Measurements from ENCODE around the gene DBNL. TPM values are rescaled to one million over a fixed set of nuclear protein-coding genes. Genes with fewer than 3 reads are reported as not detected.

DBNL gene
- total RNA-seq, 6 experiments from 2014 or later: 30.7 to 48.1 (median 36.9) TPM

GRCh38 chr7:44107116-44107960 lies 62.8 kb downstream of the DBNL start:
- no CpG with 5 or more reads among the region's 18 CpGs for WGBS (ENCODE audit: insufficient coverage, low coverage, low lambda C conversion rate, missing lambda C conversion rate)
- no peaks in the 10 kb centered on the region for H3K27me3 ChIP-seq
- intact Hi-C loops (cut with DNase I): no loop called here
- TF ChIP-seq POLR2A (IDR thresholded peaks at IDR 0.05) (no peak), CTCF (IDR thresholded peaks at IDR 0.05) (no peak)
- DNase-seq (peak in 1 of 3 donors; percentile 27), ATAC-seq (no peak)
- no peak overlapping the region for H3K27ac ChIP-seq
- H3K4me3 ChIP-seq: no peak overlapping the region
- H3K9me3 ChIP-seq: no peaks in the 10 kb centered on the region
- H3K36me3 ChIP-seq: no peaks in the 10 kb centered on the region
- H3K4me1 ChIP-seq: no peaks in the 10 kb centered on the region

- H3K36me3 ChIP-seq: no peaks in the 10 kb centered on the region
- intact Hi-C loops (cut with DNase I): no loop called here
- no peak overlapping the region for H3K4me3 ChIP-seq
- no peaks in the 10 kb centered on the region for H3K4me1 ChIP-seq
- no peaks in the 10 kb centered on the region for H3K9me3 ChIP-seq
- H3K27ac ChIP-seq: no peak overlapping the region
- ATAC-seq: no peak
- TF ChIP-seq POLR2A (IDR thresholded peaks at IDR 0.05) (no peak), CTCF (IDR thresholded peaks at IDR 0.05) (no peak)
- no peak for DNase-seq
- no peaks in the 10 kb centered on the region for H3K27me3 ChIP-seq
- WGBS (ENCODE audit: insufficient coverage, low coverage, low lambda C conversion rate, missing lambda C conversion rate): 75% methylated on average over 9 of the region's 21 CpGs
Observed at GRCh38 chr7:44107961-44108767, 63.7 kb downstream of the DBNL start.

GRCh38 chr7:44108768-44109750 lies 64.6 kb downstream of the DBNL start:
- intact Hi-C loops (cut with DNase I): no loop called here
- TF ChIP-seq CTCF (IDR thresholded peaks at IDR 0.05) (no peak), POLR2A (IDR thresholded peaks at IDR 0.05) (no peak)
- ATAC-seq (no peak), DNase-seq (no peak)
- no peaks in the 10 kb centered on the region for H3K27me3 ChIP-seq
- H3K36me3 ChIP-seq: no peaks in the 10 kb centered on the region
- H3K4me3 ChIP-seq: no peak overlapping the region
- H3K27ac ChIP-seq: no peak overlapping the region
- no peaks in the 10 kb centered on the region for H3K9me3 ChIP-seq
- H3K4me1 ChIP-seq: no peaks in the 10 kb centered on the region
- 80% methylated on average over 2 of the region's 21 CpGs for WGBS (ENCODE audit: insufficient coverage, low coverage, low lambda C conversion rate, missing lambda C conversion rate)

GRCh38 chr7:44109991-44110390 lies 65.5 kb downstream of the DBNL start:
- no peaks in the 10 kb centered on the region for H3K4me1 ChIP-seq
- ATAC-seq: no peak
- H3K9me3 ChIP-seq: no peaks in the 10 kb centered on the region
- DNase-seq: no peak
- H3K27me3 ChIP-seq: no peaks in the 10 kb centered on the region
- WGBS (ENCODE audit: insufficient coverage, low coverage, low lambda C conversion rate, missing lambda C conversion rate): no CpG with 5 or more reads among the region's 18 CpGs
- TF ChIP-seq POLR2A (IDR thresholded peaks at IDR 0.05) (no peak), CTCF (IDR thresholded peaks at IDR 0.05) (no peak)
- intact Hi-C loops (cut with DNase I): no loop called here
- H3K27ac ChIP-seq: no peak overlapping the region
- H3K36me3 ChIP-seq: no peaks in the 10 kb centered on the region
- no peak overlapping the region for H3K4me3 ChIP-seq

Data from right lobe of liver (tissue), 6 donors.